ENCODE measurements around the gene TPT1. TPM values are rescaled to one million over a fixed set of nuclear protein-coding genes. Genes with fewer than 3 reads are reported as not detected.

Gene TPT1
- total RNA-seq, 6 experiments from 2014 or later, result 2,421 to 2,688 (median 2,563) TPM

DNA sequence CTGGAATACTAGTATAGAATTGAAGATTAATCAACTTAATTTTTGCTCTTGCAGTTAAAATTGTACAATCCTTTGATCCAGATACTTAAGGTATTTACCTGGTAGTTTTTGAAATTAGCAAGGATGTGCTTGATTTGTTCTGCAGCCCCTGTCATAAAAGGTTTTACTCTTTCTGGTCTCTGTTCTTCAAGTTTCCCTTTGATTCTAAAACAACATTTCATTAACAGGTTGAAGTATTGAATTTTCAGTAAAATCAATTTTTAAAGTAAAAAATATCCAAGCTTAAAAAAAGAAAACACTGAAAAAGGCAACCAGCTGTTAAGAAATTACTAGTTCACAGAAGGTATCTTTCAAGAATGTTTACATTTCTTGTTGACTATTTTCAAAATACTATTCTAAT, 1.6 kb downstream of the TPT1 start:
- no peak for DNase-seq
- peak overlapping the region; percentile 98 for H3K4me3 Mint-ChIP-seq
- TF ChIP-seq, protein P1, sequence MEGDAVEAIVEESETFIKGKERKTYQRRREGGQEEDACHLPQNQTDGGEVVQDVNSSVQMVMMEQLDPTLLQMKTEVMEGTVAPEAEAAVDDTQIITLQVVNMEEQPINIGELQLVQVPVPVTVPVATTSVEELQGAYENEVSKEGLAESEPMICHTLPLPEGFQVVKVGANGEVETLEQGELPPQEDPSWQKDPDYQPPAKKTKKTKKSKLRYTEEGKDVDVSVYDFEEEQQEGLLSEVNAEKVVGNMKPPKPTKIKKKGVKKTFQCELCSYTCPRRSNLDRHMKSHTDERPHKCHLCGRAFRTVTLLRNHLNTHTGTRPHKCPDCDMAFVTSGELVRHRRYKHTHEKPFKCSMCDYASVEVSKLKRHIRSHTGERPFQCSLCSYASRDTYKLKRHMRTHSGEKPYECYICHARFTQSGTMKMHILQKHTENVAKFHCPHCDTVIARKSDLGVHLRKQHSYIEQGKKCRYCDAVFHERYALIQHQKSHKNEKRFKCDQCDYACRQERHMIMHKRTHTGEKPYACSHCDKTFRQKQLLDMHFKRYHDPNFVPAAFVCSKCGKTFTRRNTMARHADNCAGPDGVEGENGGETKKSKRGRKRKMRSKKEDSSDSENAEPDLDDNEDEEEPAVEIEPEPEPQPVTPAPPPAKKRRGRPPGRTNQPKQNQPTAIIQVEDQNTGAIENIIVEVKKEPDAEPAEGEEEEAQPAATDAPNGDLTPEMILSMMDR (IDR thresholded peaks at IDR 0.05), result no peak
- peaks cover 67% of the 10 kb centered on the region for H3K36me3 Mint-ChIP-seq (ENCODE audit: low read depth)
- H3K27me3 Mint-ChIP-seq (ENCODE audit: insufficient read depth), result peaks cover 21% of the 10 kb centered on the region
- H3K4me1 Mint-ChIP-seq (ENCODE audit: low read depth), result peaks cover 65% of the 10 kb centered on the region
- peak overlapping the region; percentile 99 for H3K27ac Mint-ChIP-seq
- peaks cover 3% of the 10 kb centered on the region; the same call in 1 of the 2 replicates for H3K9me3 Mint-ChIP-seq

DNA sequence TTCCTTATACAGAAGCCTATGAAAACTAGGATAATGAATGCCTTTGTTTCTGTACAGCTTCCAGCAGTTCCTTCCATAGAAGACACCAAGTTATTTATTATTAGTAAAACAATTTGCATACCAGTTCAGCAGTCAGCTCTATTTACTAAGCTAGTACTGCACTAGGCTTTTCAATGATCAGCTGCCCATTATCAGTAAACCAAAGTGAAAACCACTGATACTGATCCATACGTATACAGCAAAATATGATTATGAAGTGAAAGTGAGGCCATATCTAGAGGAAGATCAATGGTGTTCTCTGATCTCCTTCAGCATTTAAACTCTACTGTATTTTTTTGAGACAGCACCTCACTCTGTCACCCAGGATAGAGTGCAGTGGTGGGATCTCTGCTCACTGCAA, 3.2 kb downstream of the TPT1 start:
- no peak for DNase-seq
- peak overlapping the region; percentile 98 for H3K4me3 Mint-ChIP-seq
- TF ChIP-seq, protein P1 (IDR thresholded peaks at IDR 0.05), result no peak
- H3K4me1 Mint-ChIP-seq (ENCODE audit: low read depth), result peaks cover 77% of the 10 kb centered on the region
- H3K27me3 Mint-ChIP-seq (ENCODE audit: insufficient read depth), result peaks cover 26% of the 10 kb centered on the region
- H3K9me3 Mint-ChIP-seq, result peaks cover 3% of the 10 kb centered on the region; the same call in 1 of the 2 replicates
- peaks cover 69% of the 10 kb centered on the region for H3K36me3 Mint-ChIP-seq (ENCODE audit: low read depth)
- H3K27ac Mint-ChIP-seq, result peak overlapping the region; percentile 14; the same call in 1 of the 2 replicates

DNA sequence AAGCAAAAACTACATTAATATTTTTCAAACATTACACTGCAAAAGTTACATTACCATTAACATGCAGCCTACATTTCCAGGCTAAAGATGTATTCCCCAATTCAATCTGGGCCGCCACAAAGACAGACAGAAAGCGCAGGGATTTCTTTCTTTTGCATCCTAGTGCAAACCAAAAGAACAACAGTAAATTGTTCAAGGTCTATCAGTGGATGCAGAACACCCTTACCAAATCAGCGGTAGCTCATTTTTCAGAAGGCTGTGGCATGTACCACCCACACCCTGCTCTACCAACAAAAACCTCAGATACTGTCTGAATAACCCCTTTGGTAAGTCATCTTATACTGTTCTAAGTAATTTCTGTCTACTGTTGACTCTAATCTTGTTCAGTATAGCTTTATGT, 3.6 kb downstream of the TPT1 start:
- peaks cover 77% of the 10 kb centered on the region for H3K4me1 Mint-ChIP-seq (ENCODE audit: low read depth)
- H3K9me3 Mint-ChIP-seq, result peaks cover 3% of the 10 kb centered on the region; the same call in 1 of the 2 replicates
- H3K36me3 Mint-ChIP-seq (ENCODE audit: low read depth), result peaks cover 69% of the 10 kb centered on the region
- peak overlapping the region; percentile 98 for H3K4me3 Mint-ChIP-seq
- peaks cover 26% of the 10 kb centered on the region for H3K27me3 Mint-ChIP-seq (ENCODE audit: insufficient read depth)
- no peak for DNase-seq
- peak overlapping the region; percentile 43 for H3K27ac Mint-ChIP-seq
- TF ChIP-seq, protein P1 (IDR thresholded peaks at IDR 0.05), result no peak

DNA sequence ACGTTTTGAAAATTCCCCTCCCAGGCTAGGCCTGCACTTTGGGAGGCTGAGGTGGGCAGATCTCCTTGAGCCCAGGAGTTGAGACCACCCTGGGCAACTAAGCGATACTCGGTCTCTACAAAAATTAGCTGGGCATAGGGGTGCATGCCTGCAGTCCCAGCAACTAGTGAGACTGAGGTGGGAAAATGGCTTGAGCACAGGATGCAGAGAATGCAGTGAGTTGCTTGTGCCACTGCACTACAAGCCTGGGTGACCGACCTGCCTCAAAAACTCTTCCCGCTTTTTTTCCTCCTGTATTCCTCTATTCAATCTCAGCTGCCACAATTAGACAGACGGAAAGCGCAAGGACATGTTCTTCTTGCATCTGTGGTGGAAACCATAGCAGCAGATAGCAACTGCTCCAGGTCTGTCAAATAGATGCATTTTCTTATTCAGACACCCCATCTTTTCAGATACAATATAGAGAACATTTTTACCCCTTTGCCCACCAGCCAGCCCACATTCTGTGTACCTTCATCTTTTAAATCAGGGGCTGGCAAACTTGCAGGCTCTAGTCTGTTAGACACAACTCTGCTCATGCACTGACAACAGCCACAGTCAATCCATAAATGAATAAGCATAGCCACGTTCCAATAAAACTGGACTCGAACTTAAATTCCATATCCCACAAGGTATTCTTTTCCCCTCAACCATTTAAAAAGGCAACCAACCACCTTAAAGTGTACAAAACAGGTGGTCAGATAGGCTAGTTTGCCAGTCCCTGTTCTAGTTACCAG, 4.8 kb downstream of the TPT1 start:
- Mint-ChIP-seq H3K36me3 (ENCODE audit: low read depth) (peaks cover 69% of the 10 kb centered on the region), H3K4me3 (peak overlapping the region; percentile 98)

DNA sequence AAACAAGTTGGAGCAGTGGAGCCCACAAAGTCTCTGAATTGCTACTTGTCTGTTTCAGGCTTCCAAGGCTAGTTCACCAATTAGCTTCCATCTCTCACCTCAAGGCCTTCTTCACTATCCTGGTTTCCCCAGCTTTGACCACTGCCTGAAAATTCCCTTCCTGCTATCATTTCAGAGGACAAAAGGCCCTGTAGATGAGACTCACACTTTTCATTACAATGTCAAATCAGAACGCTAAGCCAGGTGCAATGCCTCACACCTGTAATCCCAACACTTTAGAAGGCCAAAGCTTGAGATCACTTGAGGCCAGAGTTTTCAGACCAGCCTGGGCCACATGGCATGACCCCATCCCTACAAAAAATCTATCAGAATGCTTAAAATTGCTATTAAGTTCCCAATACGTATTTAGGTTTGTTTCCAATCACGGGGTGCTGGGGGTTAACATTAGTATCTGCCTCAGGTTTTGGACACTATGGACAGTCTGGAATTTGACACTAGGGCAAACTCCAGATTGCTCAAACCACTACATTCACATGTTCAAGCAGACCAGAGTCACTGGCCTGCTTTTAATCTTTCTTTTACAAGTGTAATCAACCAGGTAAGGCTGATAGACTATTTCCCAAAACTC, 5.5 kb downstream of the TPT1 start:
- H3K27me3 Mint-ChIP-seq (ENCODE audit: insufficient read depth), result peaks cover 20% of the 10 kb centered on the region
- no peak for DNase-seq
- TF ChIP-seq, protein P1 (IDR thresholded peaks at IDR 0.05), result no peak
- peaks cover 64% of the 10 kb centered on the region for H3K36me3 Mint-ChIP-seq (ENCODE audit: low read depth)
- H3K9me3 Mint-ChIP-seq, result no peaks in the 10 kb centered on the region; the same call in 1 of the 2 replicates
- H3K4me1 Mint-ChIP-seq (ENCODE audit: low read depth), result peaks cover 90% of the 10 kb centered on the region
- peak overlapping the region; percentile 56 for H3K27ac Mint-ChIP-seq
- H3K4me3 Mint-ChIP-seq, result peak overlapping the region; percentile 98

More for the DNA sequence above, 4.8 kb downstream of the TPT1 start:
- TF ChIP-seq, protein P1 (IDR thresholded peaks at IDR 0.05), result no peak
- Mint-ChIP-seq H3K27ac (peak overlapping the region; percentile 56), H3K4me1 (ENCODE audit: low read depth) (peaks cover 83% of the 10 kb centered on the region), H3K9me3 (peaks cover 3% of the 10 kb centered on the region; the same call in 1 of the 2 replicates), H3K27me3 (ENCODE audit: insufficient read depth) (peaks cover 26% of the 10 kb centered on the region)
- no peak for DNase-seq
